Nucleus accumbens (tissue), 56 donors: ENCODE measurements around the gene MICAL2.

ENCODE experiments used
- DNase-seq, 56 donors: peaks; one replicate each; lab custom pipeline; 2025; lab: John Stamatoyannopoulos, UW

MICAL2 gene

GRCh38 chr11:12200279-12200990 lies 90.0 kb downstream of the MICAL2 start:
- no peak for DNase-seq

GRCh38 chr11:12200991-12201985 lies 90.9 kb downstream of the MICAL2 start:
- DNase-seq, result peak in 3 of 56 donors; percentile 1 to 23 (median 12)

GRCh38 chr11:12202661-12203310 lies 92.4 kb downstream of the MICAL2 start:
- no peak for DNase-seq

GRCh38 chr11:12204506-12204905 lies 94.1 kb downstream of the MICAL2 start:
- no peak for DNase-seq

GRCh38 chr11:12205330-12205729 lies 94.9 kb downstream of the MICAL2 start:
- no peak for DNase-seq

- DNase-seq, result no peak
These were observed 96.1 kb downstream of the MICAL2 start for GRCh38 chr11:12206529-12206928.

- no peak for DNase-seq
These were observed 97.2 kb downstream of the MICAL2 start for GRCh38 chr11:12207384-12208150.

GRCh38 chr11:12209096-12209495 lies 98.7 kb downstream of the MICAL2 start:
- no peak for DNase-seq

GRCh38 chr11:12210200-12210599 lies 99.8 kb downstream of the MICAL2 start:
- no peak for DNase-seq

- no peak for DNase-seq
These were observed 101.1 kb downstream of the MICAL2 start for GRCh38 chr11:12211331-12212065.

- DNase-seq, result no peak
These were observed 101.9 kb downstream of the MICAL2 start for GRCh38 chr11:12212174-12212820.

GRCh38 chr11:12212821-12213185 lies 102.4 kb downstream of the MICAL2 start:
- no peak for DNase-seq

GRCh38 chr11:12213883-12214282 lies 103.5 kb downstream of the MICAL2 start:
- DNase-seq, result no peak

- no peak for DNase-seq
These were observed 104.4 kb downstream of the MICAL2 start for GRCh38 chr11:12214751-12215150.

GRCh38 chr11:12215181-12215593 lies 104.8 kb downstream of the MICAL2 start:
- no peak for DNase-seq

- DNase-seq, result no peak
These were observed 105.7 kb downstream of the MICAL2 start for GRCh38 chr11:12216041-12216451.

- DNase-seq, result peak in 3 of 56 donors; percentile 3 to 12 (median 3)
These were observed 106.4 kb downstream of the MICAL2 start for GRCh38 chr11:12216671-12217374.

- no peak for DNase-seq
These were observed 107.5 kb downstream of the MICAL2 start for GRCh38 chr11:12217879-12218278.
